ENCODE data around the gene GPR12.

- TF ChIP-seq CTCF (IDR thresholded peaks at IDR 0.05) (no peak), POLR2A (IDR thresholded peaks at IDR 0.05) (no peak)
These were observed 17.8 kb downstream of the GPR12 start for GRCh38 chr13:26742691-26743358.

All from right lobe of liver (tissue), 4 donors.